SK-N-SH treated with all-trans-retinoic acid at 6 μM for 48 hours (cell line): ENCODE measurements around the gene WDR48.

Experiments
- ATAC-seq: fragments of 200-7000 bp; cut with Tn5 transposase; 3 replicates; pipeline ENCODE4 v1.9.1; 2020; ENCODE audit warnings: mild to moderate bottlenecking, moderate library complexity
- ARNTL ChIP-seq: fragments of 450-650 bp; formaldehyde crosslinking; IDR thresholded peaks from 2 replicates; pipeline ENCODE4 v1.5.0; 2020; ENCODE audit warnings: low read depth, mild to moderate bottlenecking, moderate library complexity, borderline replicate concordance
- BACH2 ChIP-seq: fragments of 250-450 bp; sonication (Bioruptor Pico); IDR thresholded peaks from 2 replicates; pipeline ENCODE4 v1.9.0; 2021; ENCODE audit warnings: mild to moderate bottlenecking, borderline replicate concordance
- CREB5 ChIP-seq: fragments of 250-450 bp; sonication (Bioruptor Pico); IDR thresholded peaks from 2 replicates; pipeline ENCODE4 v1.5.1; 2020; ENCODE audit warnings: low read depth, mild to moderate bottlenecking, moderate library complexity
- ESRRG ChIP-seq: fragments of 250-450 bp; sonication (Bioruptor Pico); IDR thresholded peaks from 2 replicates; pipeline ENCODE4 v1.6.1; 2021; ENCODE audit warnings: mild to moderate bottlenecking
- GLIS3 ChIP-seq: fragments of 250-450 bp; sonication (Bioruptor Pico); IDR thresholded peaks from 2 replicates; pipeline ENCODE4 v1.5.0; 2020; ENCODE audit warnings: mild to moderate bottlenecking, moderate library complexity
- OSR1 ChIP-seq: fragments of 250-450 bp; sonication (Bioruptor Pico); IDR thresholded peaks from 2 replicates; pipeline ENCODE4 v1.8.0; 2022; ENCODE audit warnings: moderate library complexity, mild to moderate bottlenecking, inconsistent platforms
- PATZ1 ChIP-seq: fragments of 250-450 bp; sonication (Bioruptor Pico); IDR thresholded peaks from 2 replicates; pipeline ENCODE4 v1.8.0; 2020; ENCODE audit warnings: mild to moderate bottlenecking, moderate library complexity, borderline replicate concordance
- PPARA ChIP-seq: fragments of 250-450 bp; sonication (Bioruptor Pico); IDR thresholded peaks from 2 replicates; pipeline ENCODE4 v1.5.0; 2020; ENCODE audit warnings: mild to moderate bottlenecking, borderline replicate concordance
- RARB ChIP-seq: fragments of 250-450 bp; sonication (Bioruptor Pico); IDR thresholded peaks from 2 replicates; pipeline ENCODE4 v1.8.0; 2021; ENCODE audit warnings: mild to moderate bottlenecking, moderate library complexity
- SNAI2 ChIP-seq: fragments of 250-450 bp; sonication (Bioruptor Pico); IDR thresholded peaks from 2 replicates; pipeline ENCODE4 v1.5.0; 2020; ENCODE audit warnings: mild to moderate bottlenecking, moderate library complexity
- TOX ChIP-seq: fragments of 250-450 bp; sonication (Bioruptor Pico); IDR thresholded peaks from 2 replicates; pipeline ENCODE4 v1.8.0; 2021; ENCODE audit warnings: mild to moderate bottlenecking, moderate library complexity, borderline replicate concordance
- ZC3H10 ChIP-seq: fragments of 250-450 bp; sonication (Bioruptor Pico); IDR thresholded peaks from 2 replicates; pipeline ENCODE4 v1.5.1; 2021; ENCODE audit warnings: mild to moderate bottlenecking, moderate library complexity
- ZFP3 ChIP-seq: fragments of 250-450 bp; sonication (Bioruptor Pico); IDR thresholded peaks from 2 replicates; pipeline ENCODE4 v1.5.0; 2020; ENCODE audit warnings: mild to moderate bottlenecking, moderate library complexity
- ZFP30 ChIP-seq: fragments of 450-650 bp; formaldehyde crosslinking; IDR thresholded peaks from 2 replicates; pipeline ENCODE4 v1.5.0; 2022; ENCODE audit warnings: mild to moderate bottlenecking, moderate library complexity
- ZNF565 ChIP-seq: fragments of 450-650 bp; formaldehyde crosslinking; conservative IDR thresholded peaks from 2 replicates; pipeline ENCODE4 v1.5.0; 2020; ENCODE audit warnings: low read depth, mild to moderate bottlenecking, moderate library complexity
- ZNF8 ChIP-seq: fragments of 450-650 bp; formaldehyde crosslinking; IDR thresholded peaks from 2 replicates; pipeline ENCODE4 v1.5.0; 2020; ENCODE audit warnings: mild to moderate bottlenecking, moderate library complexity
- TF ChIP-seq, protein P1 (sequence below): fragments of 250-450 bp; sonication (Bioruptor Pico); IDR thresholded peaks from 2 replicates; pipeline ENCODE4 v1.8.0; 2021; ENCODE audit warnings: low read depth, mild to moderate bottlenecking, moderate library complexity, borderline replicate concordance
- TF ChIP-seq, protein P2 (sequence below): fragments of 250-450 bp; sonication (Bioruptor Pico); IDR thresholded peaks from 2 replicates; pipeline ENCODE4 v1.5.1; 2021; ENCODE audit warnings: mild to moderate bottlenecking, moderate library complexity
- TF ChIP-seq, protein P3 (sequence below): fragments of 250-450 bp; sonication (Bioruptor Pico); IDR thresholded peaks from 2 replicates; pipeline ENCODE4 v1.5.0; 2020; ENCODE audit warnings: mild to moderate bottlenecking, moderate library complexity

Gene WDR48

DNA sequence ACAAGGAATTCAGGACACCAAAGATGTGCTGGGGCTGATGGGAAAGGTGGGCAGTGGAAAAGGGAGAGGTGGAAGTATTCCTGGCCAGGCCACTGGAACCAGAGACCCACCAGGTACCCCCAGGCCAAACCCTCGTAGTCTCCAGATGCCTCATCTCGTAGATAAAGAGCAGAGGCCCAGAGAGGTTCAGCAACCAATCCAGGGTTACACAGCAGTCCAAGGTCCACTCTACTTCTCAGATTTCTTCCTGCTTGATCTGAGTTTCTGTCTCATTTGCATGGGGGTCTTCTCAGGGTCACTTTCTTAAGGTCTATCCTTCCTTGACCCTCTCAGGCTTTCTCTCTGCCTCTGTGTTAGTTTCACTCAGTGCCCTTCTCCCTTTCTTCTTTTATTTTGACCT, 60.7 kb downstream of the WDR48 start:
- TF ChIP-seq CREB5 (CRISPR knock-in tag), result no peak
- TF ChIP-seq, protein P1, sequence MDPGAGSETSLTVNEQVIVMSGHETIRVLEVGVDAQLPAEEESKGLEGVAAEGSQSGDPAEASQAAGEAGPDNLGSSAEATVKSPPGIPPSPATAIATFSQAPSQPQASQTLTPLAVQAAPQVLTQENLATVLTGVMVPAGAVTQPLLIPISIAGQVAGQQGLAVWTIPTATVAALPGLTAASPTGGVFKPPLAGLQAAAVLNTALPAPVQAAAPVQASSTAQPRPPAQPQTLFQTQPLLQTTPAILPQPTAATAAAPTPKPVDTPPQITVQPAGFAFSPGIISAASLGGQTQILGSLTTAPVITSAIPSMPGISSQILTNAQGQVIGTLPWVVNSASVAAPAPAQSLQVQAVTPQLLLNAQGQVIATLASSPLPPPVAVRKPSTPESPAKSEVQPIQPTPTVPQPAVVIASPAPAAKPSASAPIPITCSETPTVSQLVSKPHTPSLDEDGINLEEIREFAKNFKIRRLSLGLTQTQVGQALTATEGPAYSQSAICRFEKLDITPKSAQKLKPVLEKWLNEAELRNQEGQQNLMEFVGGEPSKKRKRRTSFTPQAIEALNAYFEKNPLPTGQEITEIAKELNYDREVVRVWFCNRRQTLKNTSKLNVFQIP (CRISPR knock-in tag), result no peak
- no peak for TF ChIP-seq ZFP3
- TF ChIP-seq ZFP30 (CRISPR knock-in tag), result no peak
- no peak for TF ChIP-seq GLIS3
- TF ChIP-seq ARNTL (CRISPR knock-in tag), result no peak
- TF ChIP-seq ZC3H10 (CRISPR knock-in tag), result no peak
- no peak for TF ChIP-seq OSR1 (CRISPR knock-in tag)
- TF ChIP-seq SNAI2 (CRISPR knock-in tag), result no peak
- no peak for TF ChIP-seq RARB (CRISPR knock-in tag)
- TF ChIP-seq, protein P2, sequence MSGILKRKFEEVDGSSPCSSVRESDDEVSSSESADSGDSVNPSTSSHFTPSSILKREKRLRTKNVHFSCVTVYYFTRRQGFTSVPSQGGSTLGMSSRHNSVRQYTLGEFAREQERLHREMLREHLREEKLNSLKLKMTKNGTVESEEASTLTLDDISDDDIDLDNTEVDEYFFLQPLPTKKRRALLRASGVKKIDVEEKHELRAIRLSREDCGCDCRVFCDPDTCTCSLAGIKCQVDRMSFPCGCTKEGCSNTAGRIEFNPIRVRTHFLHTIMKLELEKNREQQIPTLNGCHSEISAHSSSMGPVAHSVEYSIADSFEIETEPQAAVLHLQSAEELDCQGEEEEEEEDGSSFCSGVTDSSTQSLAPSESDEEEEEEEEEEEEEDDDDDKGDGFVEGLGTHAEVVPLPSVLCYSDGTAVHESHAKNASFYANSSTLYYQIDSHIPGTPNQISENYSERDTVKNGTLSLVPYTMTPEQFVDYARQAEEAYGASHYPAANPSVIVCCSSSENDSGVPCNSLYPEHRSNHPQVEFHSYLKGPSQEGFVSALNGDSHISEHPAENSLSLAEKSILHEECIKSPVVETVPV (CRISPR knock-in tag), result no peak
- TF ChIP-seq PATZ1 (CRISPR knock-in tag), result no peak
- TF ChIP-seq, protein P3, sequence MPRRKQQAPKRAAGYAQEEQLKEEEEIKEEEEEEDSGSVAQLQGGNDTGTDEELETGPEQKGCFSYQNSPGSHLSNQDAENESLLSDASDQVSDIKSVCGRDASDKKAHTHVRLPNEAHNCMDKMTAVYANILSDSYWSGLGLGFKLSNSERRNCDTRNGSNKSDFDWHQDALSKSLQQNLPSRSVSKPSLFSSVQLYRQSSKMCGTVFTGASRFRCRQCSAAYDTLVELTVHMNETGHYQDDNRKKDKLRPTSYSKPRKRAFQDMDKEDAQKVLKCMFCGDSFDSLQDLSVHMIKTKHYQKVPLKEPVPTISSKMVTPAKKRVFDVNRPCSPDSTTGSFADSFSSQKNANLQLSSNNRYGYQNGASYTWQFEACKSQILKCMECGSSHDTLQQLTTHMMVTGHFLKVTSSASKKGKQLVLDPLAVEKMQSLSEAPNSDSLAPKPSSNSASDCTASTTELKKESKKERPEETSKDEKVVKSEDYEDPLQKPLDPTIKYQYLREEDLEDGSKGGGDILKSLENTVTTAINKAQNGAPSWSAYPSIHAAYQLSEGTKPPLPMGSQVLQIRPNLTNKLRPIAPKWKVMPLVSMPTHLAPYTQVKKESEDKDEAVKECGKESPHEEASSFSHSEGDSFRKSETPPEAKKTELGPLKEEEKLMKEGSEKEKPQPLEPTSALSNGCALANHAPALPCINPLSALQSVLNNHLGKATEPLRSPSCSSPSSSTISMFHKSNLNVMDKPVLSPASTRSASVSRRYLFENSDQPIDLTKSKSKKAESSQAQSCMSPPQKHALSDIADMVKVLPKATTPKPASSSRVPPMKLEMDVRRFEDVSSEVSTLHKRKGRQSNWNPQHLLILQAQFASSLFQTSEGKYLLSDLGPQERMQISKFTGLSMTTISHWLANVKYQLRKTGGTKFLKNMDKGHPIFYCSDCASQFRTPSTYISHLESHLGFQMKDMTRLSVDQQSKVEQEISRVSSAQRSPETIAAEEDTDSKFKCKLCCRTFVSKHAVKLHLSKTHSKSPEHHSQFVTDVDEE, result no peak
- no peak for TF ChIP-seq TOX
- ATAC-seq, result no peak

DNA sequence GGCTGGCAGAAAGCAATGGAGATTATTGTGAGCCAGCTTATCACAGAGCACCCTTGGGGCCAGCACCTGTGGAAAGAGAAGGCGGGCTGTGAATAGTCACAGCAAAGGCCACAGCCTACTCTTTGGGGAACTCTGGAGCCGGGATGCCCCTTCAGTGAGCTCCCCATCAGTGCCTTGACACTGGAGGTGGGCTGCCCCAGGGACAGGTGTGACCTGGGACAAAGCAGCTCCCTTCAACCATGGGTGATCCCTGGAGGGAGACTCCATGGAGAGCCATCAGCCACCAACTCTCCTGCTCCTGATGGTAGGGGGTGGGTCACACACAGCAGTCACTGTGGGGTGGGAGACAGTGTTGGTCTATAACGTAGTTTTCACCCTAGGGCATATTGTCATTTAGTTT, 61.5 kb downstream of the WDR48 start:
- no peak for ATAC-seq
- TF ChIP-seq PATZ1 (CRISPR knock-in tag) (no peak), GLIS3 (no peak), ESRRG (CRISPR knock-in tag) (no peak), CREB5 (CRISPR knock-in tag) (no peak), ZNF8 (no peak), BACH2 (CRISPR knock-in tag) (no peak), PPARA (CRISPR knock-in tag) (no peak), ZNF565 (CRISPR knock-in tag) (no peak)
